Mesenchymal stem cell (in vitro differentiated cells and primary cell): ENCODE results near the gene DOCK8.

Experiments
- DNase-seq: peaks from one replicate; pipeline ENCODE4 v3.0.0-alpha.2; 2013
- H2AFZ ChIP-seq: one replicate; pipeline ENCODE4 v1.6.1; 2013; ENCODE audit warnings: low read depth, mild to moderate bottlenecking, control low read depth, inconsistent platforms, low read length, moderate library complexity
- H2AK5ac ChIP-seq: 2 replicates; pipeline ENCODE4 v1.6.1; 2013; ENCODE audit warnings: low read length, moderate library complexity, mild to moderate bottlenecking, inconsistent platforms; ENCODE audit not compliant: severe bottlenecking
- H2BK120ac ChIP-seq: one replicate; pipeline ENCODE4 v1.6.1; 2013; ENCODE audit warnings: low read depth, mild to moderate bottlenecking, inconsistent platforms, low read length, moderate library complexity
- H2BK12ac ChIP-seq, 2 experiments: one replicate each; pipeline ENCODE4 v1.6.1; 2013; ENCODE audit warnings: inconsistent platforms in 2 of 2, low read length in 2 of 2, mild to moderate bottlenecking in 2 of 2, moderate library complexity in 2 of 2, control low read depth in 1 of 2
- H2BK15ac ChIP-seq: one replicate; pipeline ENCODE4 v1.6.1; 2013; ENCODE audit warnings: mild to moderate bottlenecking, low read depth, inconsistent platforms; ENCODE audit not compliant: poor library complexity, severe bottlenecking
- H2BK5ac ChIP-seq: 2 replicates; pipeline ENCODE4 v1.6.1; 2013; ENCODE audit warnings: low read depth, mild to moderate bottlenecking, low read length, control low read depth, inconsistent platforms; ENCODE audit not compliant: poor library complexity, severe bottlenecking
- H3K14ac ChIP-seq, 2 experiments: one replicate each; pipeline ENCODE4 v1.6.1; 2013; ENCODE audit warnings: inconsistent platforms in 2 of 2, low read length in 2 of 2, control low read depth in 1 of 2, mild to moderate bottlenecking in 1 of 2, moderate library complexity in 1 of 2
- H3K18ac ChIP-seq, 2 experiments: one replicate each; pipeline ENCODE4 v1.6.1; 2013; ENCODE audit warnings: inconsistent platforms in 2 of 2, low read length in 2 of 2, control low read depth in 1 of 2, low read depth in 1 of 2, mild to moderate bottlenecking in 1 of 2
- H3K23ac ChIP-seq, 2 experiments: one replicate each; pipeline ENCODE4 v1.6.1; 2013; ENCODE audit warnings: inconsistent platforms in 2 of 2, low read length in 2 of 2, mild to moderate bottlenecking in 2 of 2, moderate library complexity in 2 of 2, control low read depth in 1 of 2
- H3K27ac ChIP-seq: 2 replicates; pipeline ENCODE4 v1.5.1; 2013; ENCODE audit warnings: mild to moderate bottlenecking, moderate library complexity, low read length, control low read depth, inconsistent platforms; ENCODE audit not compliant: poor library complexity, severe bottlenecking
- H3K27me3 ChIP-seq, 2 experiments: 2 replicates each; pipeline versions ENCODE4 v1.6.1 to v1.7.0; 2013; ENCODE audit warnings: low read length in 2 of 2, mild to moderate bottlenecking in 2 of 2, moderate library complexity in 2 of 2, control low read depth in 1 of 2, inconsistent platforms in 1 of 2; ENCODE audit not compliant: control insufficient read depth in 1 of 2, insufficient read depth in 1 of 2
- H3K36me3 ChIP-seq, 2 experiments: 2 replicates each; pipeline versions ENCODE4 v1.6.1 to v1.7.0; 2013; ENCODE audit warnings: low read length in 2 of 2, control low read depth in 1 of 2, inconsistent platforms in 1 of 2, low read depth in 1 of 2, mild to moderate bottlenecking in 1 of 2; ENCODE audit not compliant: insufficient read depth in 2 of 2, control insufficient read depth in 1 of 2
- H3K4ac ChIP-seq, 2 experiments: one replicate each; pipeline ENCODE4 v1.6.1; 2013; ENCODE audit warnings: inconsistent platforms in 2 of 2, low read length in 2 of 2, mild to moderate bottlenecking in 2 of 2, moderate library complexity in 2 of 2, control low read depth in 1 of 2, low read depth in 1 of 2
- H3K4me1 ChIP-seq: 2 replicates; pipeline ENCODE4 v1.6.1; 2013; ENCODE audit warnings: low read depth, low read length, control low read depth; ENCODE audit not compliant: control insufficient read depth, insufficient read depth
- H3K4me2 ChIP-seq: 2 replicates; pipeline ENCODE4 v1.6.1; 2013; ENCODE audit warnings: low read length, mild to moderate bottlenecking, inconsistent platforms; ENCODE audit not compliant: poor library complexity, severe bottlenecking
- H3K4me3 ChIP-seq, 2 experiments: 2 replicates each; pipeline versions ENCODE4 v1.5.1 to v1.7.0; 2013; ENCODE audit warnings: low read length in 2 of 2, mild to moderate bottlenecking in 2 of 2, control low read depth in 1 of 2, low read depth in 1 of 2; ENCODE audit not compliant: insufficient read depth in 1 of 2
- H3K79me1 ChIP-seq: replicated peaks from 2 replicates; pipeline ENCODE4 v1.6.1; 2013; ENCODE audit warnings: mild to moderate bottlenecking, control low read depth, low read length, inconsistent platforms; ENCODE audit not compliant: poor library complexity, severe bottlenecking
- H3K9ac ChIP-seq: 2 replicates; pipeline ENCODE4 v1.7.0; 2013; ENCODE audit warnings: mild to moderate bottlenecking, low read length, moderate library complexity
- H3K9me3 ChIP-seq: 2 replicates; pipeline ENCODE4 v1.7.0; 2013; ENCODE audit warnings: mild to moderate bottlenecking, low read length; ENCODE audit not compliant: control insufficient read depth
- H4K8ac ChIP-seq: one replicate; pipeline ENCODE4 v1.6.1; 2013; ENCODE audit warnings: inconsistent platforms, mild to moderate bottlenecking, low read length, moderate library complexity
- H4K91ac ChIP-seq: one replicate; pipeline ENCODE4 v1.6.1; 2013; ENCODE audit warnings: mild to moderate bottlenecking, low read length, inconsistent platforms
- WGBS: methylation state at CpG from one replicate; pipeline ENCODE4 v1.1.7; 2013; ENCODE audit warnings: mixed read lengths; 5-methylcytosine and 5-hydroxymethylcytosine counted together

Gene DOCK8

GRCh38 chr9:450561-450960, 235.9 kb downstream of the DOCK8 start:
- WGBS, result 77% methylated on average over 3 of the region's 4 CpGs
- H2BK5ac ChIP-seq, result no peak overlapping the region

GRCh38 chr9:453832-454231, 239.2 kb downstream of the DOCK8 start:
- no peak overlapping the region for H2BK12ac ChIP-seq
- no peak overlapping the region for H2BK120ac ChIP-seq
- peaks cover 1% of the 10 kb centered on the region for H3K4me1 ChIP-seq
- H2BK5ac ChIP-seq, result no peak overlapping the region
- no peak overlapping the region for H3K14ac ChIP-seq
- H3K9ac ChIP-seq, result no peak overlapping the region
- H3K4ac ChIP-seq, result no peak overlapping the region
- H3K27me3 ChIP-seq, result peaks cover 0 to 7% of the 10 kb centered on the region in 2 experiments
- no peaks in the 10 kb centered on the region for H3K9me3 ChIP-seq
- no peaks in the 10 kb centered on the region for H3K79me1 ChIP-seq
- no peak for DNase-seq
- H4K91ac ChIP-seq, result no peak overlapping the region
- no peak overlapping the region for H2BK15ac ChIP-seq
- WGBS, result 95% methylated on average over 3 of the region's 3 CpGs
- H2AK5ac ChIP-seq, result no peak overlapping the region
- H3K4me2 ChIP-seq, result no peak overlapping the region
- no peak overlapping the region for H3K4me3 ChIP-seq
- H3K36me3 ChIP-seq, result no peaks in the 10 kb centered on the region
- H3K18ac ChIP-seq, result no peak overlapping the region
- H3K27ac ChIP-seq, result no peak overlapping the region
- H4K8ac ChIP-seq, result no peak overlapping the region
- no peak overlapping the region for H2AFZ ChIP-seq
- H3K23ac ChIP-seq, result no peak overlapping the region

More at GRCh38 chr9:450561-450960, 235.9 kb downstream of the DOCK8 start:
- no peak overlapping the region for H3K23ac ChIP-seq
- H3K36me3 ChIP-seq, result no peaks in the 10 kb centered on the region
- no peaks in the 10 kb centered on the region for H3K4me1 ChIP-seq
- no peak overlapping the region for H3K18ac ChIP-seq
- no peaks in the 10 kb centered on the region for H3K79me1 ChIP-seq
- H3K4ac ChIP-seq, result no peak overlapping the region
- no peak overlapping the region for H3K4me3 ChIP-seq
- no peak overlapping the region for H2BK15ac ChIP-seq
- H3K27me3 ChIP-seq, result peaks cover 0 to 3% of the 10 kb centered on the region in 2 experiments
- no peak overlapping the region for H2BK120ac ChIP-seq
- no peak overlapping the region for H2BK12ac ChIP-seq
- no peak overlapping the region for H3K14ac ChIP-seq
- no peaks in the 10 kb centered on the region for H3K9me3 ChIP-seq
- no peak overlapping the region for H4K91ac ChIP-seq
- no peak overlapping the region for H4K8ac ChIP-seq
- no peak overlapping the region for H2AK5ac ChIP-seq
- DNase-seq, result no peak
- H2AFZ ChIP-seq, result no peak overlapping the region
- H3K4me2 ChIP-seq, result no peak overlapping the region
- H3K27ac ChIP-seq, result no peak overlapping the region
- H3K9ac ChIP-seq, result no peak overlapping the region

- Histone ChIP-seq H3K36me3 (no peaks in the 10 kb centered on the region), H4K8ac (no peak overlapping the region), H2BK5ac (no peak overlapping the region), H3K27me3 (peaks cover 0 to 7% of the 10 kb centered on the region in 2 experiments), H2BK120ac (no peak overlapping the region), H3K18ac (no peak overlapping the region), H3K4ac (no peak overlapping the region), H3K4me3 (no peak overlapping the region), H3K23ac (no peak overlapping the region), H3K14ac (no peak overlapping the region), H3K79me1 (no peaks in the 10 kb centered on the region), H3K9ac (no peak overlapping the region), H2BK15ac (no peak overlapping the region), H2BK12ac (no peak overlapping the region), H3K4me1 (peaks cover 1% of the 10 kb centered on the region), H2AK5ac (no peak overlapping the region), H3K4me2 (no peak overlapping the region), H4K91ac (no peak overlapping the region), H3K27ac (no peak overlapping the region), H2AFZ (no peak overlapping the region), H3K9me3 (no peaks in the 10 kb centered on the region)
- DNase-seq, result no peak
- 46% methylated on average over 6 of the region's 6 CpGs for WGBS
Measured at GRCh38 chr9:456365-456764, 241.7 kb downstream of the DOCK8 start.

- Histone ChIP-seq H3K79me1 (no peaks in the 10 kb centered on the region), H3K9me3 (no peaks in the 10 kb centered on the region), H3K14ac (no peak overlapping the region), H2BK12ac (no peak overlapping the region), H4K8ac (no peak overlapping the region), H4K91ac (no peak overlapping the region), H3K18ac (no peak overlapping the region), H3K27me3 (peaks cover 0 to 4% of the 10 kb centered on the region in 2 experiments), H3K9ac (no peak overlapping the region), H3K27ac (no peak overlapping the region), H2AK5ac (no peak overlapping the region), H2AFZ (no peak overlapping the region), H3K4me3 (no peak overlapping the region), H3K4ac (no peak overlapping the region), H3K23ac (no peak overlapping the region), H3K36me3 (no peaks in the 10 kb centered on the region), H2BK15ac (no peak overlapping the region), H3K4me1 (peaks cover 3% of the 10 kb centered on the region), H2BK5ac (no peak overlapping the region), H3K4me2 (no peak overlapping the region), H2BK120ac (no peak overlapping the region)
- DNase-seq, result no peak
- WGBS, result 80% methylated on average over 6 of the region's 6 CpGs
Measured at GRCh38 chr9:458590-458989, 243.9 kb downstream of the DOCK8 start.
